Spleen (tissue), 7 donors: ENCODE data around the gene POLA1.

Experiments used
- POLR2AphosphoS5 ChIP-seq, 3 donors: sonication (generic); formaldehyde crosslinking; IDR thresholded peaks; one replicate each; pipeline ENCODE4 v1.5.1; 2017; ENCODE audit warnings: antibody characterized with exemption in 3 of 3
- TF ChIP-seq, protein P1 (sequence below), 11 experiments: fragments of 200-600 bp in 7 of 11; fragments of 450-650 bp in 4 of 11; sonication (generic) in 4 of 11; IDR thresholded peaks in 8 of 11; conservative IDR thresholded peaks in 3 of 11; 1 replicate in 7 of 11; 2 replicates in 4 of 11; pipeline versions ENCODE4 v1.4.0 to v1.8.0; 2016 to 2021; ENCODE audit warnings: antibody characterized with exemption in 11 of 11, inconsistent platforms in 4 of 11, mild to moderate bottlenecking in 1 of 11
- donor health status: DM: no; HTN: no; CAD: no; lungs with moderate emphysema.
- donor health status: DM: no; HTN: no; CAD: no.
- donor health status: DM: no; HTN: no; CAD: no.

- TF ChIP-seq, protein P1, sequence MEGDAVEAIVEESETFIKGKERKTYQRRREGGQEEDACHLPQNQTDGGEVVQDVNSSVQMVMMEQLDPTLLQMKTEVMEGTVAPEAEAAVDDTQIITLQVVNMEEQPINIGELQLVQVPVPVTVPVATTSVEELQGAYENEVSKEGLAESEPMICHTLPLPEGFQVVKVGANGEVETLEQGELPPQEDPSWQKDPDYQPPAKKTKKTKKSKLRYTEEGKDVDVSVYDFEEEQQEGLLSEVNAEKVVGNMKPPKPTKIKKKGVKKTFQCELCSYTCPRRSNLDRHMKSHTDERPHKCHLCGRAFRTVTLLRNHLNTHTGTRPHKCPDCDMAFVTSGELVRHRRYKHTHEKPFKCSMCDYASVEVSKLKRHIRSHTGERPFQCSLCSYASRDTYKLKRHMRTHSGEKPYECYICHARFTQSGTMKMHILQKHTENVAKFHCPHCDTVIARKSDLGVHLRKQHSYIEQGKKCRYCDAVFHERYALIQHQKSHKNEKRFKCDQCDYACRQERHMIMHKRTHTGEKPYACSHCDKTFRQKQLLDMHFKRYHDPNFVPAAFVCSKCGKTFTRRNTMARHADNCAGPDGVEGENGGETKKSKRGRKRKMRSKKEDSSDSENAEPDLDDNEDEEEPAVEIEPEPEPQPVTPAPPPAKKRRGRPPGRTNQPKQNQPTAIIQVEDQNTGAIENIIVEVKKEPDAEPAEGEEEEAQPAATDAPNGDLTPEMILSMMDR (IDR thresholded peaks at IDR 0.05 in 8 of 11, conservative IDR thresholded peaks at IDR 0.05 in 3 of 11): no peak
- TF ChIP-seq POLR2AphosphoS5 (IDR thresholded peaks at IDR 0.05): no peak
Measured at GRCh38 chrX:24748196-24748595, 54.5 kb downstream of the POLA1 start.
